GM23338 (cell line): ENCODE measurements around the gene NCKAP5. TPM values are rescaled to one million over a fixed set of nuclear protein-coding genes. Genes with fewer than 3 reads are reported as not detected.

Source experiments
- ATAC-seq: fragments of 200-7000 bp; cut with Tn5 transposase; 3 replicates; pipeline ENCODE4 v1.9.1; 2020
- DNase-seq: peaks from one replicate; pipeline ENCODE4 v3.0.0-alpha.2; 2015; ENCODE audit warnings: low spot score
- H2AFZ ChIP-seq: fragments of 200-600 bp; sonication (generic); 2 replicates; pipeline ENCODE4 v1.8.0; 2016; ENCODE audit warnings: antibody characterized with exemption, mild to moderate bottlenecking, moderate library complexity
- H3F3A ChIP-seq: fragments of 200-600 bp; sonication (generic); replicated peaks from 2 replicates; pipeline ENCODE4 v1.8.0; 2017; ENCODE audit warnings: antibody characterized with exemption, mixed run types, low read depth
- H3K27ac ChIP-seq: fragments of 200-600 bp; sonication (generic); 2 replicates; pipeline ENCODE4 v1.6.1; 2016; ENCODE audit warnings: low read depth
- H3K27me3 ChIP-seq: fragments of 200-600 bp; sonication (generic); 2 replicates; pipeline ENCODE4 v1.8.0; 2016; ENCODE audit warnings: mild to moderate bottlenecking, mixed run types, moderate library complexity; ENCODE audit not compliant: insufficient read depth
- H3K36me3 ChIP-seq: fragments of 200-600 bp; sonication (generic); 2 replicates; pipeline ENCODE4 v1.8.0; 2016; ENCODE audit warnings: mild to moderate bottlenecking; ENCODE audit not compliant: insufficient read depth
- H3K4me1 ChIP-seq: fragments of 200-600 bp; sonication (generic); 2 replicates; pipeline ENCODE4 v1.8.0; 2016; ENCODE audit warnings: mild to moderate bottlenecking, moderate library complexity; ENCODE audit not compliant: insufficient read depth
- H3K4me2 ChIP-seq: fragments of 200-600 bp; sonication (generic); 2 replicates; pipeline ENCODE4 v1.7.1; 2017; ENCODE audit warnings: mixed run types
- H3K4me3 ChIP-seq: fragments of 200-600 bp; sonication (generic); 2 replicates; pipeline ENCODE4 v1.6.1; 2016; ENCODE audit warnings: mixed run types
- H3K79me2 ChIP-seq: fragments of 200-600 bp; sonication (generic); replicated peaks from 2 replicates; pipeline ENCODE4 v1.8.0; 2017; ENCODE audit warnings: mild to moderate bottlenecking; ENCODE audit not compliant: insufficient read depth
- H3K9me2 ChIP-seq: fragments of 200-600 bp; sonication (generic); 2 replicates; pipeline ENCODE4 v1.8.0; 2017; ENCODE audit not compliant: insufficient read depth
- H4K20me1 ChIP-seq: fragments of 200-600 bp; sonication (generic); replicated peaks from 2 replicates; pipeline ENCODE4 v1.8.0; 2017; ENCODE audit warnings: mild to moderate bottlenecking; ENCODE audit not compliant: insufficient read depth
- H3K27ac Mint-ChIP-seq: 2 replicates; pipeline ENCODE4 v1.8.0; 2020; ENCODE audit warnings: inconsistent platforms, mild to moderate bottlenecking, moderate library complexity, mixed read lengths
- H3K27me3 Mint-ChIP-seq: 3 replicates; pipeline ENCODE4 v1.8.0; 2022; ENCODE audit warnings: low read depth, mild to moderate bottlenecking, moderate library complexity, mixed read lengths, inconsistent platforms; ENCODE audit not compliant: insufficient read depth, poor library complexity
- H3K36me3 Mint-ChIP-seq: 3 replicates; pipeline ENCODE4 v1.8.0; 2021; ENCODE audit warnings: low read depth, mild to moderate bottlenecking, inconsistent platforms, moderate library complexity, mixed read lengths
- H3K4me1 Mint-ChIP-seq: 3 replicates; pipeline ENCODE4 v1.8.0; 2020; ENCODE audit warnings: mild to moderate bottlenecking, inconsistent platforms, mixed read lengths
- H3K4me3 Mint-ChIP-seq: 3 replicates; pipeline ENCODE4 v1.8.0; 2021; ENCODE audit warnings: moderate library complexity, mild to moderate bottlenecking, inconsistent platforms, mixed read lengths
- H3K9me3 Mint-ChIP-seq: 3 replicates; pipeline ENCODE4 v1.8.0; 2020; ENCODE audit warnings: moderate library complexity, mild to moderate bottlenecking, inconsistent platforms, mixed read lengths
- ETS1 ChIP-seq: IDR thresholded peaks from 2 replicates; pipeline ENCODE4 v1.6.1; 2016; ENCODE audit warnings: antibody characterized with exemption
- EZH2 ChIP-seq: fragments of 200-600 bp; sonication (generic); IDR thresholded peaks from one replicate; pipeline ENCODE4 v1.8.0; 2017; ENCODE audit warnings: antibody characterized with exemption, mild to moderate bottlenecking, low read depth; ENCODE audit not compliant: unreplicated experiment
- JUNB ChIP-seq: IDR thresholded peaks from one replicate; pipeline ENCODE4 v1.6.1; 2016; ENCODE audit warnings: antibody characterized with exemption; ENCODE audit not compliant: unreplicated experiment
- NANOG ChIP-seq: IDR thresholded peaks from 2 replicates; pipeline ENCODE4 v1.6.1; 2016; ENCODE audit warnings: antibody characterized with exemption, borderline replicate concordance
- STAT1 ChIP-seq: IDR thresholded peaks from one replicate; pipeline ENCODE4 v1.6.1; 2016; ENCODE audit warnings: antibody characterized with exemption; ENCODE audit not compliant: unreplicated experiment
- ZNF114 ChIP-seq: fragments of 250-450 bp; sonication (Bioruptor Pico); IDR thresholded peaks from 2 replicates; pipeline ENCODE4 v1.5.0; 2020; ENCODE audit warnings: mild to moderate bottlenecking, moderate library complexity
- polyA plus RNA-seq: library from polyadenylated mRNA; unstranded; fragments of >200 nt; fragmentation: Nextera tagmentation; extraction: Ambion mirVana; gene quantifications from 2 replicates; pipeline ENCODE4 v1.2.1, GENCODE V29; 2016
- total RNA-seq: library from RNA; depleted of rRNA; stranded (reverse); fragments of >200 nt; shearing (Covaris generic); gene quantifications from 2 replicates; pipeline ENCODE4 v1.2.3, GENCODE V29; 2014
- TF ChIP-seq, protein P1 (sequence below), 2 experiments: fragments of 200-600 bp in 1 of 2; sonication (generic) in 1 of 2; conservative IDR thresholded peaks; 2 replicates each; pipeline versions ENCODE4 v1.5.1 to v1.6.1; 2016 to 2017; ENCODE audit warnings: antibody characterized with exemption in 2 of 2, low read depth in 2 of 2, mild to moderate bottlenecking in 2 of 2, moderate library complexity in 1 of 2
- TF ChIP-seq, protein P2 (sequence below): IDR thresholded peaks from one replicate; pipeline ENCODE4 v1.6.1; 2018; ENCODE audit warnings: antibody characterized with exemption; ENCODE audit not compliant: unreplicated experiment

Gene NCKAP5
- total and polyA plus RNA-seq, 2 experiments from 2014 or later, result 0.34 to 0.73 TPM

DNA sequence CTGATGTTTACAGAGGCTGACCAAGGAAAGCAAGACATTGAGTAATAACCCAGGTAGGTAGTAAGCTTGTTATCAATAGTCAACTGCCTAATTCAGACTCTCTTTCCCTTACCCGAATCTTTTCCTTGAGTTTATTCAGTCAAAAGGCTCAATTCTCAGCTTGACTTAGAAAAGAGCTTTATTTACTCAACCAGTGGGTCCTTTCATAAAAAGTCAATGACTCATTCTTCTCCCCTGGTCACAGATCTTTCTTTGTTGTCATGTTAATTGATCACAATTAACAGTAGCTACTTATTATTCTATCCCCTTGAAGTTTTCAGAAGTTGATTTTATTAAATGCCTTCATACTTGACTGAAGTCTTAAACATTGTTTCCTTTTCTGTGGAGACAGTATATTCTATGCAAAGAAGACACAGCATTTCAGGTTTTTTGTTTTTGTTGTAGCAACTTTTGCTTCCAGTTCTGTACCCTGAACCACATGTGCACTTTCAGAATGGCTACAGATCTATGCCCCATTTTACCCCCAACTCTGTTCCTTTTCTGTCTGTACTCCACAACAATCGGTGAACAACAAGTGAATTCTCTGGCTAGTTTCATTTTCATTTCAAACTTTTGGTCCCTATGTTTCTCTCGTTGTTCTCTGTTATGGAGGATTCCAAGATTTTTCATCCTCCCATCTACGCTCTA, 428.3 kb downstream of the NCKAP5 start:
- TF ChIP-seq NANOG (peak; percentile 95), STAT1 (no peak), ZNF114 (CRISPR knock-in tag) (no peak)
- peaks cover 9% of the 10 kb centered on the region; the same call in 1 of the 2 replicates for H3K27me3 ChIP-seq
- peak; percentile 62 for DNase-seq
- Mint-ChIP-seq H3K27ac (no peak overlapping the region), H3K4me1 (peaks cover 45% of the 10 kb centered on the region), H3K9me3 (no peaks in the 10 kb centered on the region), H3K27me3 (peaks cover 11% of the 10 kb centered on the region), H3K36me3 (no peaks in the 10 kb centered on the region), H3K4me3 (peak overlapping the region; percentile 28)
- peaks cover 27% of the 10 kb centered on the region for H3K4me1 ChIP-seq
- H3K4me2 ChIP-seq, result peak overlapping the region; percentile 34
- H3K4me3 ChIP-seq, result 0 out of 2 replicates have a peak overlapping the region, but pooled peaks have one; percentile 2
- H3F3A ChIP-seq, result no peaks in the 10 kb centered on the region
- no peak overlapping the region for H2AFZ ChIP-seq
- H4K20me1 ChIP-seq, result no peaks in the 10 kb centered on the region
- ATAC-seq, result peak; percentile 85
- no peaks in the 10 kb centered on the region for H3K9me2 ChIP-seq
- no peaks in the 10 kb centered on the region for H3K79me2 ChIP-seq
- H3K36me3 ChIP-seq, result no peaks in the 10 kb centered on the region
- no peak overlapping the region for H3K27ac ChIP-seq

- peaks cover 45% of the 10 kb centered on the region for H3K4me1 Mint-ChIP-seq
- TF ChIP-seq, protein P1, sequence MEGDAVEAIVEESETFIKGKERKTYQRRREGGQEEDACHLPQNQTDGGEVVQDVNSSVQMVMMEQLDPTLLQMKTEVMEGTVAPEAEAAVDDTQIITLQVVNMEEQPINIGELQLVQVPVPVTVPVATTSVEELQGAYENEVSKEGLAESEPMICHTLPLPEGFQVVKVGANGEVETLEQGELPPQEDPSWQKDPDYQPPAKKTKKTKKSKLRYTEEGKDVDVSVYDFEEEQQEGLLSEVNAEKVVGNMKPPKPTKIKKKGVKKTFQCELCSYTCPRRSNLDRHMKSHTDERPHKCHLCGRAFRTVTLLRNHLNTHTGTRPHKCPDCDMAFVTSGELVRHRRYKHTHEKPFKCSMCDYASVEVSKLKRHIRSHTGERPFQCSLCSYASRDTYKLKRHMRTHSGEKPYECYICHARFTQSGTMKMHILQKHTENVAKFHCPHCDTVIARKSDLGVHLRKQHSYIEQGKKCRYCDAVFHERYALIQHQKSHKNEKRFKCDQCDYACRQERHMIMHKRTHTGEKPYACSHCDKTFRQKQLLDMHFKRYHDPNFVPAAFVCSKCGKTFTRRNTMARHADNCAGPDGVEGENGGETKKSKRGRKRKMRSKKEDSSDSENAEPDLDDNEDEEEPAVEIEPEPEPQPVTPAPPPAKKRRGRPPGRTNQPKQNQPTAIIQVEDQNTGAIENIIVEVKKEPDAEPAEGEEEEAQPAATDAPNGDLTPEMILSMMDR (conservative IDR thresholded peaks at IDR 0.05; ENCODE audit: low read depth in 2 of 2), result no peak
- TF ChIP-seq EZH2 (no peak), ZNF114 (CRISPR knock-in tag) (no peak)
- H3K27me3 ChIP-seq, result peaks cover 9% of the 10 kb centered on the region; the same call in 1 of the 2 replicates
These were observed 429.6 kb downstream of the NCKAP5 start for GRCh38 chr2:133138693-133139092.

GRCh38 chr2:133135035-133135654, 433.1 kb downstream of the NCKAP5 start:
- no peaks in the 10 kb centered on the region for H3K9me3 Mint-ChIP-seq
- H3K4me3 Mint-ChIP-seq, result no peak overlapping the region
- no peaks in the 10 kb centered on the region for H3F3A ChIP-seq
- H3K27me3 Mint-ChIP-seq, result peaks cover 11% of the 10 kb centered on the region
- no peak overlapping the region for H2AFZ ChIP-seq
- ATAC-seq, result no peak
- H3K4me1 ChIP-seq, result peaks cover 9% of the 10 kb centered on the region
- DNase-seq, result no peak
- H3K27ac ChIP-seq, result no peak overlapping the region
- no peaks in the 10 kb centered on the region for H3K36me3 Mint-ChIP-seq
- H3K9me2 ChIP-seq, result no peaks in the 10 kb centered on the region
- H3K36me3 ChIP-seq, result no peaks in the 10 kb centered on the region
- H3K27ac Mint-ChIP-seq, result peak overlapping the region; percentile 69
- no peaks in the 10 kb centered on the region for H4K20me1 ChIP-seq
- no peaks in the 10 kb centered on the region for H3K79me2 ChIP-seq
- H3K4me3 ChIP-seq, result no peak overlapping the region
- peaks cover 28% of the 10 kb centered on the region for H3K4me1 Mint-ChIP-seq
- H3K27me3 ChIP-seq, result peaks cover 9% of the 10 kb centered on the region; the same call in 1 of the 2 replicates
- H3K4me2 ChIP-seq, result no peak overlapping the region
- TF ChIP-seq, protein P2, sequence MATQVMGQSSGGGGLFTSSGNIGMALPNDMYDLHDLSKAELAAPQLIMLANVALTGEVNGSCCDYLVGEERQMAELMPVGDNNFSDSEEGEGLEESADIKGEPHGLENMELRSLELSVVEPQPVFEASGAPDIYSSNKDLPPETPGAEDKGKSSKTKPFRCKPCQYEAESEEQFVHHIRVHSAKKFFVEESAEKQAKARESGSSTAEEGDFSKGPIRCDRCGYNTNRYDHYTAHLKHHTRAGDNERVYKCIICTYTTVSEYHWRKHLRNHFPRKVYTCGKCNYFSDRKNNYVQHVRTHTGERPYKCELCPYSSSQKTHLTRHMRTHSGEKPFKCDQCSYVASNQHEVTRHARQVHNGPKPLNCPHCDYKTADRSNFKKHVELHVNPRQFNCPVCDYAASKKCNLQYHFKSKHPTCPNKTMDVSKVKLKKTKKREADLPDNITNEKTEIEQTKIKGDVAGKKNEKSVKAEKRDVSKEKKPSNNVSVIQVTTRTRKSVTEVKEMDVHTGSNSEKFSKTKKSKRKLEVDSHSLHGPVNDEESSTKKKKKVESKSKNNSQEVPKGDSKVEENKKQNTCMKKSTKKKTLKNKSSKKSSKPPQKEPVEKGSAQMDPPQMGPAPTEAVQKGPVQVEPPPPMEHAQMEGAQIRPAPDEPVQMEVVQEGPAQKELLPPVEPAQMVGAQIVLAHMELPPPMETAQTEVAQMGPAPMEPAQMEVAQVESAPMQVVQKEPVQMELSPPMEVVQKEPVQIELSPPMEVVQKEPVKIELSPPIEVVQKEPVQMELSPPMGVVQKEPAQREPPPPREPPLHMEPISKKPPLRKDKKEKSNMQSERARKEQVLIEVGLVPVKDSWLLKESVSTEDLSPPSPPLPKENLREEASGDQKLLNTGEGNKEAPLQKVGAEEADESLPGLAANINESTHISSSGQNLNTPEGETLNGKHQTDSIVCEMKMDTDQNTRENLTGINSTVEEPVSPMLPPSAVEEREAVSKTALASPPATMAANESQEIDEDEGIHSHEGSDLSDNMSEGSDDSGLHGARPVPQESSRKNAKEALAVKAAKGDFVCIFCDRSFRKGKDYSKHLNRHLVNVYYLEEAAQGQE, result no peak
- TF ChIP-seq JUNB (no peak), NANOG (no peak), ETS1 (no peak)
- TF ChIP-seq, protein P1 (conservative IDR thresholded peaks at IDR 0.05; ENCODE audit: low read depth in 2 of 2), result no peak

More at GRCh38 chr2:133138693-133139092, 429.6 kb downstream of the NCKAP5 start:
- Histone ChIP-seq H3K27ac (no peak overlapping the region), H3K4me1 (peaks cover 27% of the 10 kb centered on the region), H3K4me2 (peak overlapping the region; percentile 7; the same call in 1 of the 2 replicates), H2AFZ (no peak overlapping the region), H3K9me2 (no peaks in the 10 kb centered on the region), H3F3A (no peaks in the 10 kb centered on the region), H3K4me3 (no peak overlapping the region), H3K36me3 (no peaks in the 10 kb centered on the region), H3K79me2 (no peaks in the 10 kb centered on the region), H4K20me1 (no peaks in the 10 kb centered on the region)
- peak; percentile 76 for ATAC-seq
- Mint-ChIP-seq H3K27ac (no peak overlapping the region), H3K27me3 (peaks cover 11% of the 10 kb centered on the region), H3K9me3 (no peaks in the 10 kb centered on the region), H3K36me3 (no peaks in the 10 kb centered on the region), H3K4me3 (no peak overlapping the region)
- peak; percentile 6 for DNase-seq
